Cerebellar cortex (tissue), 1 donor: Measurements from ENCODE around the gene PPP2R2B.
"Not testable (repeated sequence)": the region's sequence is repeated elsewhere in the genome, so short reads cannot be mapped to it uniquely, and the experiment has no call there.

Experiments used
- DNase-seq: peaks from one replicate; pipeline ENCODE4 v3.0.0-alpha.2; 2015; ENCODE audit warnings: low spot score

PPP2R2B gene

DNA sequence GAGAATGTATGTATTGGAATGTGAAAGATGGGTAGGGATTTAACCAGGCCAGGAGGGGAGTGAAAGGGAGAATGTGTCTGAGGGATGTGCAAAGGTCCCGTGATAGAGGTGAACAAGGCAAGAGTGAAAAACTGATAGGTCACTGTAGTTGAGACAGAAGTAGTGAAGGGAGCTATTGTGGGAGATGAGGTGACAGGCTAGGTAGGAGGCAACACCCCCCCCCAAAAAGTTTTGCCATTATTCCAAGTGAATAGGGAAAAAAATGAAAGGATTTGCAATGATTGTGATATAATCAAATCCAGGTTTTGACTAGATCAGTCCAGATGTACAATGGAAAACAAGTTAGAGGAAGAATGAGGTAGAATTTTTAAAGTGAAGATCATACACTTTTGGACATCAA, 226.0 kb downstream of the PPP2R2B start:
- no peak for DNase-seq

DNA sequence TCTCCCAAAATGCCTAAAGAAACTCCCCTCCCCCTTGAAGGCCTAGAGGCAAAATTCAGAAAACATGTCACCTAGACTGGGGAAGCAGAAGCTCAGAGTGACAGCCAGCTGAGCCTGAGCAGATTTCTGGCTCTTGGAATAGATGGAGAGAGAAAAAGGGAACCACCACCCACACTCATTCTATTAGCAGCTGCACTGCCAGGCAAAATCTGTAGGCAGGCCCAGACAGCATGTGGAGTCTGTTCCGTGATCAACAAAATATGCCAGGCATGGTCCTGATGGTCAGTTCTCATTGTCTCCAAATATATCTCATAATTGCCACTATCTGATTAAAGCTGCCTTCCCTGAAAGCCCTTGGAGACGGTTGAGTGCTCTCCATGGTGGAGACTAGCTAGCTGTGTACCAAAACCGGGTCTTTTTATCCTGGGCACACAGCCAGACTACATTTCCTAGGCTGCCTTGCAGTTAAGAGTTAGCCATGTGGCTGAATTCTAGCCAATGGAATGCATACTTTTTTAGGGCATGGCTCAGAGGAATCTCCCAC, 230.8 kb downstream of the PPP2R2B start:
- peak; percentile 26 for DNase-seq

DNA sequence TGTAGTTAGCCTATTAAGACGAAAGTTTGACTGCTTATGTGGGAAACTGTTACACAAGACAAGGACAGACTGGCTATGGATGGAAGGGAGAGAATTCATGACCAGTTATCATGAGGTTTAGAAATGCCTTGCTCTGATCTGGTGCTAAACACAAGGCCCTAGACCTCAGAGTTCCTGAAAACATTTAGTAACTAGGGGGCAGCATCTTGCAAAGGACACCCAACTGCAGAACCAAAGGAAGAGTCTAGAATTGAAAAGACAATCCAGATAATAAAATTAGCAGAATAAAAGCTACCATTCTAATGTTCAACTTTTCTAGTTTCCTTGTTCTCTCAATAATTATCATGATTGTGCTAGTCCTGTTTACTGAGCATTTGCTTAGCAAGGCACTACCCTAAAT, 232.1 kb downstream of the PPP2R2B start:
- DNase-seq = no peak

DNA sequence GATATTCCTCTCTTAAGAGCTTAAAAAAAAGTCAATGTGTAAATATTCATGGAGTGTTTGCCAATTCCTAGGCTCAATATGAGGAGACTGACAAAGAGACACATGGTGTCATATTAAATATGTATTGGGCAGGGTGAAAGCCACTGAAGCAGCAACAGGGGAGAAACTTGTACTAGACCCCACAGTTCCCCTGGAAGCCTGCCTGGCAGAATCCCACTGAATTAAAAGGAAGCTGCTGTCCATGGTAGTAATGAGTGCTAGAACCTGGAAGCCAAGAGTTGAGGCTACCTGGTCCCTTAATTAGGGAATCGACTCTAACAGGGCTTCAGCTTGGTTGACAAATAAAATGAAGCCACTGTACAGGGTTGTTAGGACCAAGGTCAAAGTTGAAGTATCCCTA, 233.2 kb downstream of the PPP2R2B start:
- DNase-seq = no peak

DNA sequence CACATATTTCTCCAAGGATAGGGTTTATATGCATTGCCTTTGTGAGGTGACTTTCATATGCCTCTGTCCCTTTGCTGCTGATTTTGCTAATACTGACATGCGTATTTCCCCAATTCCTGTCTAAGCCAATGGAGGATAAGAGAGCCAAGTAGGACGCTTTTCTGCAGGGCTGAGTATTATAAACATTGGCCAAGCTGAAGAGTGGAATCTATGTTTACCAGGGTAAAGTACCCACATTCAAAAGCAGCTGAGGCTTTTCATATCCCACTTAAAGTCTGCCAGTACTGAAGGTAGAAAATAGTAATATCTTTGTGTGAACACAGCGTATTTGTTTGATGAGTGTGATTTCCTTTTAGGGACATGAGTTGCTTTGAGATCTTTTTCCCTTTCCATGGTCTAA, 233.7 kb downstream of the PPP2R2B start:
- no peak for DNase-seq

DNA sequence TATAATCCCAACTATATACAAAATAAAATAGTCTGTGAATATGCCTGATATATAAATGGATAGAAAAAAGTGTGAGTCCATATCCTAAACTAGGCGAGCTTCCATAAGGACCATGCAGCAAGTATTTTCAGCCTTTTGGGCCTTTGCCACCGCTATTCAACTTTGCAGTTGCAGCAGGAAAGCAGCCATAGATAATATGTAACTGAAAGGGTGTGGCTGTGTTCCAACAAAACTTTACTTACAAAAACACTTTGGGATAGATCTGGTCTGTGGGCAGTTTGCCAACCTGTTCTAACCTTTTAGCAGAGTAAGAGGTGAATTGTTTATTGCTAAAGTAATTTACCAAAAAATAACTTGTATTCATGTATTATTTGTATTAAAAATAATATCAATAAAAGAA, 234.8 kb downstream of the PPP2R2B start:
- no peak for DNase-seq

DNA sequence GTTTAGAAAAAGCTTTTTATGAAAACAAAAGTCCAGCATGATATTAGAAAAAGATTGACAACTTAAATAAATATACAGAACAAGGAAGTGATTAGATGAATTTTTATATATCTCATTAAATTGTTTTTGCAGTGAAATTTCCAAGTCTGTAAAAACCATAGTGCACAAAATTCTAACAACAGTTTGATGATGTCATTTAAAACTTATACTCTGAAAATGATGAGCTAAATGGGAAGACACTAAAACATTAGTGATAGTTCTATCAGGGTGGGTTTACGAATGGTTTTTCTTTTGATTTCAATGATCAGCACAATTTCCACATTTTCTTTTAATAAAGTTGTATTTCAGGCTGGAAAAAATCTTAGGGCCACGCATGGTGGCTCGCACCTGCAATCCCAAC, 236.1 kb downstream of the PPP2R2B start:
- no peak for DNase-seq

DNA sequence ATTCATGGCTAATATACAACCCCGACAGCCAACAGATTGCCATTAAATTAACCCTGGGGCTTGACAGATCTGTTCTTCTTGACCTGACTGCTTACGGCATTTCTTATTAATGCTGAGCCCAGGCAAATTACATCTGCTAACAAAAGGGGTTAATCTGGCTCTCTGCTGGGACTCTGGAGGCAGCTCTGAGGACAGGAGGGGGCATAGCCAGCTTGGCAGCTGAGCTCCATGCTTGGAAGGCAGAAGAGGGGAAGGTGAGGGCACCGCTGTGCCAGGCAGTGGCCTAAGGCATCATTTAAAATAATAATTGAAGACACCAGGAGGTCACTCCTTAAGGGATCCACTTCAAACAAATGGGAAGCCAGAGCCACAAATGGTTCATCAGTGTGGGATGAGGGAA, 236.6 kb downstream of the PPP2R2B start:
- no peak for DNase-seq

DNA sequence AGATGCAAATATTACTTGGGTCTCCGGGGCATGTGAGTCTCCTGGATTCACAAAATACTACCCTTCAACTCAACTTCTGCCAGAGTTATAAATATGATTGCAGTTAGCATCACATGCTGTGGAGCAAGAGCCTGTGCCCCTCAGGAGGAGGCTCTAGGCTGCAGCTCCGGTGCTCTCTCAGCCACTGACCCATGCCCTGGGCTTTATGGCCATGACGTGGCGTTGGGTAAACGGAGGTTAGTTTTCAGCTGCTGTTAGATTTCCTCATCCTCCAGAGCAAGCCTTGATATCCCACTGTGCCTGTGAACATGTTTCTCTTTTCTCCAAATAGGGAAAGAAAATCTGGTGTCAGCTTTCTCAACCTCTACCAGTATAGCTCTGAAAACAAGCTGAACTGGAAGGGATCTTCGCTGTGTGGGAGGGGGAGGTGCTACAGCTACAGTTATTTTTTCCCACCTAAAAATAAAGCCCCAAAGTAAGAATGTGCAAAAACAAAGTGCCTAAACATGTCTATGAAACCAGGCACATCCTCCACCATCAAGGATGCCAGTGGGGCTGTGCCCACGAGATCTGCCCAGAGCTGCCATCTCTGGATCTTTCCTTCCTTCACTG, 238.2 kb downstream of the PPP2R2B start:
- DNase-seq = no peak

DNA sequence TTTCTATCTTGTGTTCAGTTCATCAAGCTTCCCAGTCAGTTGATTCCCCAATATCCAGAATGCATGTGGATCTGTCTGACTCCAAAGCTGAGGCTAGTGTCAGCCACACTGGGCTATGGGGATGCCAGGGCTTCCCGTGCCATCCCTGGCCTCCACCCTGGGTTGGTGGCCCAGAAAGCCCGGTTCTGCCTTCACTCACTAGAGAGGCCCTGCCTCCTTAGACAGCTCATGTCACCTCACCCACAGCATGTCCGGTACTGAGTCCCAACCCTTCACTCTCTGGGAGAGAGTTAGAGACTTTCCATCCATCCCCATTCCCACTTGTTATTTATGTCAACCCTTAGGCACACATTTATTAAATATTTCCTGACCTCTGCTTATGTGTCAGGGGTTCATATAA, 243.1 kb downstream of the PPP2R2B start:
- DNase-seq = no peak

DNA sequence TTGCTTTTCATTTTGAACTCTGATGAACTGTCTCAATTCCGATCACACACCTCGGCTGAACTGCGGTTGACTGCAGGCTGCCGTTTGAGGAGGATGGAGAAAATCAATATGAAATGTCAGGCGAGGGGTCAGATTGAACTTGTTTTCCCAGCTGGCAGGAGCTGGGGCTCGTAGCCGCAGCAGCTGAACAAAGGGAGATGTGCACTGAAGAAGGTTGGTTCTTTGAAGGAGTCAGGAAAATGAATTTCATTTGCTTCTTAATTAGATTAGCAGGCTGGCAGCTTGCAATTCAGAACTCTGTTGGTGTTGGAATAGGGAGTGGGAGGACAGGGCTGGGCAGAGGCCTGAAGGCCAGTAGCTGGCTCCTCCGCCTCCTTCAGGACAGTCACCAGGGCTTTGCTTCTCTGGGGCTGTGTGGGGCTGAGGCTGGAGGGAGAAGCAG, 245.2 kb downstream of the PPP2R2B start:
- DNase-seq = no peak

DNA sequence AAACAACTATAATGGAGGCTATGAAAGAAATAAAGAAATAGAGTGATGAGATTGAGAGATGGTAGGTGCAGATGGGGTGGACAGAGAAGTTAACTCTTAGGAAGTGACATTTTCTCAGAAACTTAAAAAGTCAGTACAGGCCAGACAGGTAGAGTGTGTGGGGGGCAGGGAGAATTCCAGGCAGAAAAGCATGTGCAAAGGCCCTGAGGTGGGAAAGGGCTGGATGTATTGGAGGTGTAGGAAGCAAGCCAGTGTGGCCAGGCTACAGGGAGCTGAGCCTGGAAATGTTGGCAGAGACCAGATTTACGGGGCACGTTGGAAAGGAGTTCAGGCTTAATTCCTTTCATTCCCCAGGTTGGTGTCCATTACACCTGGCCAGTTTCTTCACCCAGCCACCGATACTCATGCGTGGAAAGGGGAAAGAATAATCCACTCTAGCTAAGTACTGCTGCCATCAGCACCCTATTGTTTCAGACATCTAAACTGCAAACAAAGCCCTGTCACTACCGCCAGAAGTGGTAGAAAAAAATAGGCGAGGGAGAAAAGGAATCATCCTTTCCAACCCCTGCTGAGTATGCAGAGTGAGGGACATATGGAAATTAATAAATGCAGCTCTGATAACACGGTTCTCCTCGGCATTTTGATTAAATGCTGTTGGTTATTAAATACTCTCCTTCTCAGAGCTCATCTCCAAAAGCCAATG, 245.8 kb downstream of the PPP2R2B start:
- DNase-seq = no peak

DNA sequence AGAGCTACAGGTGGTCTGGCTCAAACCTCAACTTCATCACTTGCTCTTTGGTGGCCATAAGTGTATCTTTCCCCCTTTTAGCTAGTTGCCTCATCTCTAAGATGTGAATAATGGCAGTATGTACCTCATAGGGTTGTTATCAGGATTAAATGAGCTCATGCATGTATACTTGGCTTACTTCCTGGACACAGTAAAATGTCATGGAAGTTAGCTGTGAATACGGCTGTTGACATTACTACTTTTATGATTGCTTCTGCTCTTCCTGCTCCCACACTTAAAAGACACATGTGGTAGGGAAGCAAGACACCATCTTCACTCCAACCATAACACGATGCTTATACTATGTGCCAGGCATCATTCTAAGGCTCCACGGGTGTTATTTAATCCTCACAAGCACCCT, 248.1 kb downstream of the PPP2R2B start:
- DNase-seq = no peak

DNA sequence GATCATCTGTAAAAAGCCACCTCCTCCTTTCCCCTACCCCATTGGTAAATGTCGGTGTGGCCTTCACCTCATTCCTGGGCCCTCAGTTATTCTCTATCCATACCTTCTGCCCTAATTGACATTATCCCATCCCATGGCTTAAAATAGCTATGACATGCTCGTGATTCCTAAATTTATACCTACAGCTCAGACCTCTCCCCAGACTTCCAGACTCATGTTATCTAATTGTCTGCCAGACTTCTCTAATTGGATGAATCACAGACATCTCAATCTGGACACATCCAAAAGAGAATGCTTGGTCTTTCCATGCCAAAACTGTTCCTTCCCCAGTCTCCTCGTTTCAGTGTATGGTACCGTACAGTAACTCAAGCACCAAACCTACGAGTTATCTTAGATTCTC, 249.6 kb downstream of the PPP2R2B start:
- DNase-seq = no peak

DNA sequence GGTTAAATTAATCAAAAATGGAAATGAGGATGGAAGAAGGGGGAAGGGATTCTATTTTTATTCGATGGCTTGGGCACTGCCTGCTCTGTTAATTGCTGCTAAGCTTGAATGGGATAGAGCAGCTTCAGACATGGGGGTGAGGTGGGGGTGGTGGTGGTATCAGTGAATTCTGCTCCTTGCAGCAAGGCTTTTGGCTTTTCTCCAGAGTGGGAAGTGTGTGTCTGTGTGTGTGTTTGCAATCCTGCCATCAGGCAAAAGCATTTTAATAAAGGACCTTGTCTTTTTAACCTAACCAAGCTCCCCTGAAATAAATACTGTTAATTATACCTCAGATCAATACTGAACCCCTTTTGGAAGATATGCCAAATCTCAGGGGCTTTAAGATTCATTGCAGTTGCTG, 251.6 kb downstream of the PPP2R2B start:
- no peak for DNase-seq

DNA sequence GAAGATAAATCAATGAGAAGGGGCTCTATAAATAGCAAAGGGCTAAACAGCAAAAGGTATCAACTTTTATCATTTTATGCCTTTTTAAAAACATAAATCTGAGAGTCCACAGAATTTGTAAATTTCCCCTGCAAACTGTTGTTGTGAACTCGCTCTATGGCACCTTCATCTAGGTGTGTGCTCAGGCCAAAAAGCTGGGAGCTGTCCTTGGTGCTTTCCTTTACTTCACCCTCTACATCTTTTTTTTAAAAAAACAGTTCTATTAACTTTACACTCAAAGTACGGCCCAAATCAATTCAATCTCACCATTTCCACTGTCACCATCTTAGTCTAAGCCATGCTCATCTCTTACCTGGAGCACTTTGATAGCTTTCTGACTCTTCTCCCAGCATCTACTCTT, 254.4 kb downstream of the PPP2R2B start:
- no peak for DNase-seq

DNA sequence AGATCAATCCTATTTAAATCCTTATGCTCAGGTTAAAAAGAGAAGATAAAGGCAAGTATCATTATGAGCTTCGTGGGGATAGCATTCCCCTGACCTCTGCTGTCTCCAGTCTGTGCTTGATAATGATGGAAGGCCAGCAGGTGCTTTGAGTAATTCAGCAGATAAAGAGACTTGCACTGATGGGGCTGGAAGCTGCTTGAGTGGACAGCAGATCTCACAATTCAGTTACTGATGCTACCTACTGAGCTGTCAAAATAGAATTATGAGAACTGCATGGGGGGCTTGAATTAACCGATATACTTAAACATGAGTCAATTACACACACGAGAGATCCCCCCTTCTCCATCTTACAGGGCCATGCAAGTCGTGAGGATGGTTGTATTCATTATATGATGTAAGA, 254.9 kb downstream of the PPP2R2B start:
- DNase-seq = no peak

DNA sequence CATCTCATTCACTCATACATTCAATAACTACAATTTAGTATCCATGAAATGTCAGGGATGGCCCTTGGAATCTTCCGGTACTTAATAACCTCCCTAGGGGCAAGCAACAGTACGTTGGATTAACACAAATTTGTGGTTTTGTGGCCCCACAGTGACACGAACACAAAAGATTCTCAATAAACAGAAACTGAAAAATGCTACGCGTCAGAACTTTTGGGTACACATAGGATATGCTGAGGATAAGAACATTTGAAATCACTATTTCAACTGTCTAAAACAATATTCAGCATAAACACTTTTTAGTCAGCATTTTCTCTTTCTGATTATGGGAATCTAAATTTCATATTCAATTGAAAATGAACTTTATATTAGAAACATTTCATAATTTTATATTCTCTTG, 255.5 kb downstream of the PPP2R2B start:
- no peak for DNase-seq

DNA sequence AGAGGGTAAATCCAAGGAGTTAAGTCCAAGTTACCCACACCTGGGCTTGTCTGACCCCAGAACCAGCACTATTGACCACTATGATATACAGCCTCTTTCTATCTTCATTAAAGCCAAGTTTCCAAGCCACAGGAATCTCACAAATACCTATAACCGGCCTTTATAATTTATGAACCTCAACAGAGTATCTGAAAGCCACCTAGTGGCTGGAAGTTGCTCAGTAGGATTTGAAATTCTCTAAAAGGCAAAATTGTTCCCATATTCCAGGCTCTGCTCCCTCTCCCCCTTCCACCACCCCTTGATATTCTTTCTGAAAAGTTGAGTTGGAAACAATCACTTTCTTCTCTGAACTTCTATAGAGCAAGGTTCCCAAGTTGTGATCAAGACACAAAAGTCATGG, 256.2 kb downstream of the PPP2R2B start:
- no peak for DNase-seq

DNA sequence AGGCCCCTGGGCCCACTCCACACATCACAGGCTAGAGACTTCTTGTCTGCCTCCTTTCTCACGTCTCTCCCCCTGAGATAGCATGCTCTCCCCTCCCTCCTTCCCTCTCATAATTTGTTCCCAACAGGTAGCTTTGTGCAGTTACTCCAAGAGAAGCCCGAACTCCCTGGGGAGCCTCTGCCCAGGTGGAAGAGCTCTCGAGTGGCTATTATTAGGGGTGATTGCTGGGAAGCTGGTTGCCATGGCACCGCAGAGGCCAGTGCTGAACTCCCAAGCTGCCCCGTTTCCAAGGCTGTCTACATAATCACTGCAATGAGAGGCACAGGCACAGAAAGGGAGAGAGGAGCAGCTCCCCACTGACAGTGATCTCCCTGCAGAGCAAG, 257.9 kb downstream of the PPP2R2B start:
- peak; percentile 61 for DNase-seq

DNA sequence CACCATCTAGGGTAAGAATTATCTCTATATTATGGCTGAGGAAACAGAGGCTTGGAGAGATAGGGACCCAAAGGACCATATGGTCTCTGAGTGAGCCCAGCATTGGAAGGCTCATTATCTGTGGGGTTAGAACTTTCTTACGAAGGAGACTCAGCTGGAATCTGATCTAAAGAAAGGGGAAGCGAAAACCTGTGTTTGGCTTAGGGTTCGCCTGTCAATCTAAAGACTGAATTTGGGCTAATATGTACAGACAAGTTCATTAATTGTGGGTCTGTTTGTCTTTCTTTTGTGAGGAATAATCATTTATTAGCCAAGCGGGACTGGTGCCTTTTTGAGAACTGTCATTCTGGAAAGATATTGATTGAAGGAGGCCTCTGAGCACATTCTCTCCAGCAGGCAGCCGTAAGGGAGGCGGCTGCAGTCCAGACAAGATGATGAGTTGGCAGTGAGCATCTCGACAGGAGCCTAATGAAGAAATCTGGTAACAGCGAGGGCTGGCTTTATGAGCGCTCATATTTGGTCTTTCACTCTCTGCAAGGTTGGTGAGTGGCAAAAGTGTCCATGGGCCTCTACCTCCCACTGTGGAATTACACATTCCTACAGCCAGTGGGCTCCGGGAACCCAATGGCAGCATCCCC, 258.4 kb downstream of the PPP2R2B start:
- peak; percentile 68 for DNase-seq

DNA sequence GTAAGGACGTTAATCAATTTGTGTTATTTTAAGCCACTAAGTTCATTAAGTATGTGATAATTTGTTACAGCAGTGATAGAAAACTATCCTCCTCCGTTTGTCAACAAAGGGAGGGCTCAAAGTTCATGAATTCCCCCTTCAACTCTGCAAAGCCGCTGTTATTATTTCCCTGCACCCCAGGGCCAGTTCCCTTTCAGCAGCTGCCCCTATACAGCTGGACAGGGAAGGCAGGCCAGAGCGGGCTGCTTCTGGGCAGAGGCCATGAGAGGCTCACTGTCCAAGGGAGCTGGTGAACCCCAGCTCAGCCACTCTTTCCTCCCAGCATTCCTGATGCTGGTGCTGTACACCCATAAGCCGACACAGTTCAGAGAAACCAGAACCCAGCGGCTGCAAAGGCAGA, 260.1 kb downstream of the PPP2R2B start:
- DNase-seq = no peak

DNA sequence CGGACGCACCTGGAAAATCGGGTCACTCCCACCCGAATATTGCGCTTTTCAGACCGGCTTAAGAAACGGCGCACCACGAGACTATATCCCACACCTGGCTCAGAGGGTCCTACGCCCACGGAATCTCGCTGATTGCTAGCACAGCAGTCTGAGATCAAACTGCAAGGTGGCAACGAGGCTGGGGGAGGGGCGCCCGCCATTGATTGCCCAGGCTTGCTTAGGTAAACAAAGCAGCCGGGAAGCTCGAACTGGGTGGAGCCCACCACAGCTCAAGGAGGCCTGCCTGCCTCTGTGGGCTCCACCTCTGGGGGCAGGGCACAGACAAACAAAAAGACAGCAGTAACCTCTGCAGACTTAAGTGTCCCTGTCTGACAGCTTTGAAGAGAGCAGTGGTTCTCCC, 268.8 kb downstream of the PPP2R2B start:
- DNase-seq = not testable (repeated sequence)
